SK-N-SH (cell line): Measurements from ENCODE around the gene NRCAM. TPM values are rescaled to one million over a fixed set of nuclear protein-coding genes. Genes with fewer than 3 reads are reported as not detected.
A peak's percentile ranks its signal among the peaks of the same experiment; 100 is the strongest.

Experiments
- CTCF ChIA-PET: fragments of 300-600, 350-600 bp; formaldehyde crosslinking; extraction: SDS; loops from one replicate; lab custom pipeline; 2021; lab: Yijun Ruan, JAX
- POLR2A ChIA-PET: fragments of 350-600 bp; sonication (Branson Sonifier 250); formaldehyde crosslinking; extraction: SDS; loops from one replicate; lab custom pipeline; 2020; ENCODE audit warnings: antibody characterized with exemption, inconsistent platforms; lab: Yijun Ruan, JAX
- DNase-seq: peaks from one replicate; pipeline ENCODE4 v3.0.0; 2012
- H2AFZ ChIP-seq: fragments of 200-600 bp; sonication (generic); 2 replicates; pipeline ENCODE4 v1.8.1; 2016; ENCODE audit warnings: antibody characterized with exemption, mild to moderate bottlenecking, low read depth
- H3F3A ChIP-seq: fragments of 200-600 bp; sonication (generic); replicated peaks from 2 replicates; pipeline ENCODE3; 2016; ENCODE audit warnings: antibody characterized with exemption, mild to moderate bottlenecking; ENCODE audit not compliant: insufficient read depth
- H3K27ac ChIP-seq, 2 experiments: fragments of 200-500 bp in 1 of 2; fragments of 200-600 bp in 1 of 2; sonication (Bioruptor generic) in 1 of 2; sonication (generic), shearing (Covaris generic) in 1 of 2; 2 replicates each; pipeline versions ENCODE4 v1.5.1 to v1.6.1; 2014 to 2016; ENCODE audit warnings: low read depth in 2 of 2, inconsistent platforms in 1 of 2, low read length in 1 of 2, mild to moderate bottlenecking in 1 of 2, mixed read lengths in 1 of 2
- H3K27me3 ChIP-seq: fragments of 200-600 bp; sonication (generic), shearing (Covaris generic); 2 replicates; pipeline ENCODE4 v1.6.1; 2016; ENCODE audit warnings: mixed run types; ENCODE audit not compliant: insufficient read depth
- H3K36me3 ChIP-seq, 2 experiments: fragments of 200-500 bp in 1 of 2; fragments of 200-600 bp in 1 of 2; sonication (Bioruptor generic) in 1 of 2; sonication (generic) in 1 of 2; replicated peaks in 1 of 2; 2 replicates each; pipeline versions ENCODE3 to v1.5.1; 2014 to 2016; ENCODE audit warnings: low read length in 1 of 2, mild to moderate bottlenecking in 1 of 2; ENCODE audit not compliant: insufficient read depth in 2 of 2, control insufficient read depth in 1 of 2
- H3K4me1 ChIP-seq, 2 experiments: fragments of 200-500 bp in 1 of 2; fragments of 200-600 bp in 1 of 2; sonication (Bioruptor generic) in 1 of 2; sonication (generic), shearing (Covaris generic) in 1 of 2; 2 replicates each; pipeline versions ENCODE4 v1.5.1 to v1.6.1; 2014 to 2016; ENCODE audit warnings: low read depth in 1 of 2, low read length in 1 of 2, mixed run types in 1 of 2; ENCODE audit not compliant: insufficient read depth in 2 of 2, control insufficient read depth in 1 of 2
- H3K4me2 ChIP-seq: fragments of 200-600 bp; sonication (generic), shearing (Covaris generic); 2 replicates; pipeline ENCODE4 v1.6.1; 2017; ENCODE audit warnings: mixed run types
- H3K4me3 ChIP-seq, 2 experiments: fragments of 200-500 bp in 1 of 2; fragments of 200-600 bp in 1 of 2; sonication (Bioruptor generic) in 1 of 2; sonication (generic), shearing (Covaris generic) in 1 of 2; 2 replicates each; pipeline versions ENCODE4 v1.5.1 to v1.8.1; 2014 to 2016; ENCODE audit warnings: low read depth in 2 of 2, inconsistent platforms in 1 of 2, low read length in 1 of 2, mild to moderate bottlenecking in 1 of 2, mixed read lengths in 1 of 2, moderate library complexity in 1 of 2
- H3K79me2 ChIP-seq: fragments of 200-600 bp; sonication (generic); 2 replicates; pipeline ENCODE4 v1.8.1; 2017; ENCODE audit warnings: mild to moderate bottlenecking; ENCODE audit not compliant: insufficient read depth
- H3K9ac ChIP-seq: fragments of 200-600 bp; sonication (generic); 2 replicates; pipeline ENCODE4 v1.6.1; 2017; ENCODE audit warnings: mixed run types
- H3K9me2 ChIP-seq: fragments of 200-600 bp; sonication (generic); 2 replicates; pipeline ENCODE4 v1.6.1; 2017; ENCODE audit warnings: mixed run types
- H3K9me3 ChIP-seq: fragments of 200-600 bp; sonication (generic); 2 replicates; pipeline ENCODE4 v1.6.1; 2017; ENCODE audit warnings: mixed run types, mild to moderate bottlenecking, moderate library complexity
- H4K20me1 ChIP-seq: fragments of 200-600 bp; sonication (generic); 2 replicates; pipeline ENCODE4 v1.6.1; 2017; ENCODE audit warnings: mild to moderate bottlenecking, mixed run types; ENCODE audit not compliant: insufficient read depth
- ELF1 ChIP-seq: IDR thresholded peaks from 2 replicates; pipeline ENCODE4 v1.4.0; 2012
- FOSL2 ChIP-seq: IDR thresholded peaks from 2 replicates; pipeline ENCODE4 v1.4.0; 2012; ENCODE audit warnings: low read depth, mild to moderate bottlenecking, moderate library complexity, borderline replicate concordance
- FOXM1 ChIP-seq: IDR thresholded peaks from 2 replicates; pipeline ENCODE4 v1.4.0; 2012; ENCODE audit warnings: low read depth, mild to moderate bottlenecking
- GABPA ChIP-seq: IDR thresholded peaks from 2 replicates; pipeline ENCODE4 v1.4.0; 2012; ENCODE audit warnings: low read depth, mild to moderate bottlenecking
- IRF3 ChIP-seq: fragments of 150-350 bp; IDR thresholded peaks from 2 replicates; pipeline ENCODE4 v1.6.1; 2016; ENCODE audit warnings: mild to moderate bottlenecking, low read depth, low read length
- JUND ChIP-seq: IDR thresholded peaks from 2 replicates; pipeline ENCODE4 v1.4.0; 2012
- MEF2A ChIP-seq: IDR thresholded peaks from 2 replicates; pipeline ENCODE4 v1.4.0; 2012; ENCODE audit warnings: low read depth, borderline replicate concordance
- NRF1 ChIP-seq: IDR thresholded peaks from 2 replicates; pipeline ENCODE4 v1.6.1; 2012; ENCODE audit warnings: low read depth, mild to moderate bottlenecking, low read length
- PBX3 ChIP-seq: IDR thresholded peaks from 2 replicates; pipeline ENCODE4; 2012
- RAD21 ChIP-seq: IDR thresholded peaks from 2 replicates; pipeline ENCODE4 v1.6.1; 2012; ENCODE audit warnings: mild to moderate bottlenecking, low read length
- RCOR1 ChIP-seq: fragments of 150-350 bp; IDR thresholded peaks from 2 replicates; pipeline ENCODE4 v1.6.1; 2017; ENCODE audit warnings: antibody characterized with exemption, low read length
- REST ChIP-seq: IDR thresholded peaks from 2 replicates; pipeline ENCODE4 v1.6.1; 2012; ENCODE audit warnings: mild to moderate bottlenecking, low read depth, low read length, moderate library complexity
- SMC3 ChIP-seq: IDR thresholded peaks from 2 replicates; pipeline ENCODE4 v1.6.1; 2012; ENCODE audit warnings: low read depth, low read length, improper control_type of control experiment
- TAF1 ChIP-seq: IDR thresholded peaks from 2 replicates; pipeline ENCODE4 v1.6.1; 2012; ENCODE audit warnings: low read depth, mild to moderate bottlenecking, low read length, moderate library complexity, borderline replicate concordance
- YY1 ChIP-seq: IDR thresholded peaks from 2 replicates; pipeline ENCODE4 v1.4.0; 2012; ENCODE audit warnings: low read depth, mild to moderate bottlenecking
- WGBS: methylation state at CpG from one replicate; pipeline ENCODE4 v1.1.6; 2017; ENCODE audit warnings: low lambda C conversion rate; 5-methylcytosine and 5-hydroxymethylcytosine counted together
- polyA plus RNA-seq, 3 experiments: library from polyadenylated mRNA; depleted of rRNA; stranded (reverse); fragments of >200 nt; gene quantifications; 2 replicates each; pipeline ENCODE4 v1.2.3, GENCODE V29; 2012

The NRCAM gene
- polyA plus RNA-seq, 1 of the 3 experiments (the other 2 are of a cell fraction), result 1.1 TPM

- TF ChIP-seq PBX3 (no peak), JUND (no peak), RAD21 (no peak), FOSL2 (no peak), RCOR1 (no peak), FOXM1 (no peak)
Measured at GRCh38 chr7:108314049-108314448, 142.2 kb downstream of the NRCAM start (continued).

GRCh38 chr7:108313086-108313485 lies 143.2 kb downstream of the NRCAM start:
- Histone ChIP-seq H3K9ac (no peak overlapping the region), H3K4me1 (peaks cover 19 to 25% of the 10 kb centered on the region in 2 experiments), H3K4me2 (no peak overlapping the region), H3K27ac (peak overlapping the region in 1 of 2 experiments; percentile 12; a peak in 1 of 4 replicates), H3K9me3 (no peaks in the 10 kb centered on the region), H3K9me2 (no peaks in the 10 kb centered on the region), H3K79me2 (no peaks in the 10 kb centered on the region), H3F3A (no peaks in the 10 kb centered on the region), H3K4me3 (no peak overlapping the region), H2AFZ (no peak overlapping the region; the same call in 1 of the 2 replicates), H4K20me1 (no peaks in the 10 kb centered on the region), H3K27me3 (no peaks in the 10 kb centered on the region), H3K36me3 (peaks cover 0 to 6% of the 10 kb centered on the region in 2 experiments)
- POLR2A ChIA-PET, result no interaction called here
- CTCF ChIA-PET, result interaction anchor here (0.7 to 1.4 kb wide), 4 partner anchors 14 to 184 kb away, joined by 3 to 4 read pairs (median 3); no protein-coding TSS in a partner anchor
- DNase-seq, result no peak
- no peak for TF ChIP-seq TAF1
- TF ChIP-seq NRF1, result no peak
- peak; percentile 67; the same call in 1 of the 2 replicates for TF ChIP-seq REST
- WGBS, result 70% methylated on average over 3 of the region's 3 CpGs

GRCh38 chr7:108311446-108312168 lies 144.6 kb downstream of the NRCAM start:
- peak overlapping the region; percentile 34 to 44; a peak in 3 of 4 replicates for H3K27ac ChIP-seq
- H3K27me3 ChIP-seq, result no peaks in the 10 kb centered on the region
- ChIA-PET POLR2A (no interaction called here), CTCF (interaction anchor here (0.8 to 1.9 kb wide), 4 partner anchors 10 to 47 kb away, joined by 3 to 4 read pairs (median 3); no protein-coding TSS in a partner anchor)
- H4K20me1 ChIP-seq, result no peaks in the 10 kb centered on the region
- H3K4me3 ChIP-seq, result no peak overlapping the region
- H3K36me3 ChIP-seq, result peaks cover 0 to 6% of the 10 kb centered on the region in 2 experiments
- no peaks in the 10 kb centered on the region for H3K9me3 ChIP-seq
- WGBS, result 85% methylated on average over 3 of the region's 3 CpGs
- no peaks in the 10 kb centered on the region for H3K9me2 ChIP-seq
- no peaks in the 10 kb centered on the region for H3K79me2 ChIP-seq
- no peak overlapping the region for H3K9ac ChIP-seq
- H3K4me1 ChIP-seq, result peaks cover 19 to 35% of the 10 kb centered on the region in 2 experiments
- peak overlapping the region; percentile 45 for H2AFZ ChIP-seq
- no peaks in the 10 kb centered on the region for H3F3A ChIP-seq
- H3K4me2 ChIP-seq, result peak overlapping the region; percentile 51
- DNase-seq, result no peak
- TF ChIP-seq REST, result no peak
- no peak for TF ChIP-seq IRF3
- no peak for TF ChIP-seq ELF1
- TF ChIP-seq RCOR1, result no peak
- no peak for TF ChIP-seq SMC3
- no peak for TF ChIP-seq YY1
- TF ChIP-seq GABPA, result no peak
- TF ChIP-seq MEF2A, result no peak
